ENCODE measurements around the gene KIR2DL3.

DNA sequence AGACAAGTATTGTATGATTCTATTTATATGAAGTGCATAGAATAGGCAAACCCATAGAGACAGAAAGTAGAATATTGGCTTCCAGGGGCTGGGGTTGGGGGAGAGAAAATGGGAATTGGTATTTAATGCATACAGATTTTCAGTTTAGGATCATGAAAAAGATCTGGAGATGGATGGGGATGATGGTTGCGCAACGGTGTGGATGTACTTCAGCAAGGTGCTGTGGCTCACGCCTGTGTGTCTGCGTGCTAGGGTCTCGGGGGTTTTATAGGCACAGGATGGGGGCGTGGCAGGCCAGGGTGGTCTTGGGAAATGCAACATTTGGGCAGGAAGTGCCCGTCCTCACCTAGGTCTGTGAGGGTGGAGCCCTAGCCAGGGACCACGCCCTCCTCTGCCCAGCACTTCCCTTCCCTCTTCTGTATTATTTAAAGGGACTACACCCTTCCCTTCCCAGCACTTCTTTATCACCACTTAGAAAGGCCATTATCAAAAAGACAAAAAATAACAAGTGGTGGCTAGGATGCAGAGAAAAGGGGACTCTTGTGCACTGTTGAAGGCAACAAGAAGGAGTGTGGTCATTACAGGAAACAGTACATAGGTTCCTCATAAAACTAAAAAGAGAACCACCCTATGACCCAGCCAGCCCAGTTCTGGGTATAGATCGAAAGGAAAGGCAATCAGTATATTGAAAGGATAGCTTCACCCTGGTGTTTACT is 46.6 kb upstream of the KIR2DL3 start:
- no peak for TF ChIP-seq ZNF274 (IDR thresholded peaks at IDR 0.05; ENCODE audit: low read depth, low read length)
- TF ChIP-seq YY1 (IDR thresholded peaks at IDR 0.05; ENCODE audit: insufficient read depth, insufficient read length) = no peak
